Panc1 (cell line): ENCODE measurements around the gene NOX3.

Experiments
- POLR2AphosphoS5 ChIP-seq: IDR thresholded peaks from 2 replicates; pipeline ENCODE4 v1.6.1; 2012; ENCODE audit warnings: mild to moderate bottlenecking, low read depth, low read length, moderate library complexity
- TF ChIP-seq, protein P1 (sequence below): fragments of 450-650 bp; IDR thresholded peaks from 2 replicates; pipeline ENCODE4 v1.5.1; 2017; ENCODE audit warnings: mild to moderate bottlenecking

DNA sequence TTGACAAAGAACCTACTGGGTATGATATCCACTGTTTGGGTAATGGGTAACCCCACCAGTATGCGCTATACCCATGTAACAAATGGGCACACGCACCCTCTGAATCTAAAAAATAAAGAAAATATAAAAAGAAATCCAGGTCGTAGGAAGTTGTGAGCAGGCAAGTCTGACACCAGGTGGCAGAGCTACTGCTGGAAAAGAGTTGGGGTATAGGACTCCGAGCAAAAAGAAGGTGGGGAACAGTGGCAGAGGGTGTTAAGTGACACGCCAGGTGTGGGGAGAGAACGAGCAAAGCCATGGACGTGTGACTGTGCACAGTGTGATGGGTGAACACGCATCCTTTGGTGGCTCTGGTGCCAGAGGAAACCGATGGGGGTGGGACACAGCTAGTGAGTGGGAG, 46.7 kb downstream of the NOX3 start:
- TF ChIP-seq, protein P1, sequence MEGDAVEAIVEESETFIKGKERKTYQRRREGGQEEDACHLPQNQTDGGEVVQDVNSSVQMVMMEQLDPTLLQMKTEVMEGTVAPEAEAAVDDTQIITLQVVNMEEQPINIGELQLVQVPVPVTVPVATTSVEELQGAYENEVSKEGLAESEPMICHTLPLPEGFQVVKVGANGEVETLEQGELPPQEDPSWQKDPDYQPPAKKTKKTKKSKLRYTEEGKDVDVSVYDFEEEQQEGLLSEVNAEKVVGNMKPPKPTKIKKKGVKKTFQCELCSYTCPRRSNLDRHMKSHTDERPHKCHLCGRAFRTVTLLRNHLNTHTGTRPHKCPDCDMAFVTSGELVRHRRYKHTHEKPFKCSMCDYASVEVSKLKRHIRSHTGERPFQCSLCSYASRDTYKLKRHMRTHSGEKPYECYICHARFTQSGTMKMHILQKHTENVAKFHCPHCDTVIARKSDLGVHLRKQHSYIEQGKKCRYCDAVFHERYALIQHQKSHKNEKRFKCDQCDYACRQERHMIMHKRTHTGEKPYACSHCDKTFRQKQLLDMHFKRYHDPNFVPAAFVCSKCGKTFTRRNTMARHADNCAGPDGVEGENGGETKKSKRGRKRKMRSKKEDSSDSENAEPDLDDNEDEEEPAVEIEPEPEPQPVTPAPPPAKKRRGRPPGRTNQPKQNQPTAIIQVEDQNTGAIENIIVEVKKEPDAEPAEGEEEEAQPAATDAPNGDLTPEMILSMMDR = no peak
- TF ChIP-seq POLR2AphosphoS5 = no peak
